IPS-20b (cell line): ENCODE measurements around the gene FUNDC1.
A peak's percentile ranks its signal among the peaks of the same experiment; 100 is the strongest.
"Not testable (repeated sequence)": the region's sequence is repeated elsewhere in the genome, so short reads cannot be mapped to it uniquely, and the experiment has no call there.

Experiments used
- H3K27ac ChIP-seq: one replicate; pipeline ENCODE4 v1.5.1; 2013; ENCODE audit warnings: low read length
- H3K27me3 ChIP-seq: 2 replicates; pipeline ENCODE4 v1.6.1; 2013; ENCODE audit warnings: mild to moderate bottlenecking, low read length, inconsistent platforms; ENCODE audit not compliant: insufficient read depth
- H3K36me3 ChIP-seq: 2 replicates; pipeline ENCODE4 v1.6.1; 2013; ENCODE audit warnings: low read depth, mild to moderate bottlenecking, inconsistent platforms, low read length, moderate library complexity; ENCODE audit not compliant: insufficient read depth
- H3K4me1 ChIP-seq: 2 replicates; pipeline ENCODE4 v1.6.1; 2013; ENCODE audit warnings: mild to moderate bottlenecking, control low read depth, inconsistent platforms, low read length, moderate library complexity; ENCODE audit not compliant: insufficient read depth
- H3K4me3 ChIP-seq: 2 replicates; pipeline ENCODE4 v1.5.1; 2013; ENCODE audit warnings: mild to moderate bottlenecking, low read length, inconsistent platforms
- H3K9ac ChIP-seq: 2 replicates; pipeline ENCODE4 v1.6.1; 2013; ENCODE audit warnings: low read depth, mild to moderate bottlenecking, inconsistent platforms, low read length, moderate library complexity
- H3K9me3 ChIP-seq: 2 replicates; pipeline ENCODE4 v1.6.1; 2013; ENCODE audit warnings: mild to moderate bottlenecking, low read depth, low read length, inconsistent platforms; ENCODE audit not compliant: insufficient read depth

The FUNDC1 gene, protein sequence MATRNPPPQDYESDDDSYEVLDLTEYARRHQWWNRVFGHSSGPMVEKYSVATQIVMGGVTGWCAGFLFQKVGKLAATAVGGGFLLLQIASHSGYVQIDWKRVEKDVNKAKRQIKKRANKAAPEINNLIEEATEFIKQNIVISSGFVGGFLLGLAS

DNA sequence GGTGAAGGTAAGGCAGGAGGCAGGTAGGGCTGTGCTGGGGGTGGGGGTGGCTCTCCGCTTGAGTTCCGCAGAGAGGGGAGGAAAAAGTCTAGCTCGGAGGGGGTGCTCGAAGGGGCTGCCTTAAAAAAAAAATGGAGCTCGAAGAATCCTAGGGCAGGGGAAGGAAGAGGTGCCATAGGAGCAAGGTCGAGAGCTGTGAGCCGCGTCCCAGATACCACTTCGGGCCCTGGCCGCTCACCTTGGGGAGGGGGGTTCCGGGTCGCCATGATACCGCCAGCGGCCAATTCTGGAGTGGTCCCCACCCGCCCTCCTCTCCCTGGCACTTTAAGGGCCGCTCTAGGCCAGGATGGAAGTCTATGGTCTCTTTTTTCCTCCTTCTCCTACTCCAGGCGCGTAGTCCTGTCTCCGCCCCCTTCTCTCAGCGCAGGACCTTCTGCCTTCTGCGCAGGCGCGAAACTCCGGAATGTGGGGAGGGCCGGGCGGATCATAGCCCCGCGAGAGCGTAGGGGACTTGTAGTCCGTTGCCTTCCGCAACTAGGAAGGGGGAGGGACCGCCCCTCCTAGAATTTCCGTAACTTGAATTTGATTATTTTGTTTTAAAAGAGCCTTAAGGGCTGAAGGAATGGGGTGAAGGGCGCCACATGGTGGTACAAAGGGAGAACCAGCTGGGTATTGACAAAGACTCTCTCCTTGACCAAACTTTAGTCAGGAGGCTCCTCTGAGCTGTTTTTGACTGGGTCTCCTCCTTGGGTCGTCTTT is at the start of gene FUNDC1:
Gene FUNDC1, minus strand, starts transcription at position 293 of the 759 bp plus-strand sequence. Its CDS starts 27 bp downstream, at position 266.
- H3K27ac ChIP-seq = peak within 1 kb of the TSS; percentile 81
- H3K27me3 ChIP-seq = no peaks in the 10 kb centered on the region
- peak within 1 kb of the TSS; percentile 84 for H3K4me3 ChIP-seq
- peaks cover 13% of the 10 kb centered on the region; the same call in 1 of the 2 replicates for H3K36me3 ChIP-seq
- peaks cover 3% of the 10 kb centered on the region for H3K4me1 ChIP-seq
- H3K9me3 ChIP-seq = no peaks in the 10 kb centered on the region
- peak within 1 kb of the TSS; percentile 94 for H3K9ac ChIP-seq

DNA sequence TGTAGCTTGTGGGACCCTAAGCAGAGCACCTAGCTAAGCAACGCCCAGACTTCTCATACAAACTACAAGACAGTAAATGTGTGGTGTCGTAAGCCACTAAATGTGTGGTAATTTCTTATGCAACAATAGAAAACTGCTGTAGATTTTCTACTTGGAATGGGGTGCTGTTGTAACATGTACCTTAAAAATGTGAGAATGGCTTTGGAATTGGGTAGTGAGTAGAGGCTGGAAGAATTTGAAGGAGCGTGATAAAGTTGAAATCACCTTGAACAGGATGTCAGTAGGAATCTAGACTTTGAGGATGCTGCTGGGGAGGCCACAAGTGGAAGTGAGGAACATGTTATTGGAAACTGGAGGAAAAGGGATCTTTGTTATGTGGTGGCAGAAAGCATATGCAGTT is 43.2 kb upstream of the FUNDC1 start:
- H3K36me3 ChIP-seq = no peaks in the 10 kb centered on the region
- no peak overlapping the region for H3K4me3 ChIP-seq
- H3K9ac ChIP-seq = no peak overlapping the region
- H3K4me1 ChIP-seq = no peaks in the 10 kb centered on the region
- no peaks in the 10 kb centered on the region for H3K9me3 ChIP-seq
- no peak overlapping the region for H3K27ac ChIP-seq
- no peaks in the 10 kb centered on the region for H3K27me3 ChIP-seq

DNA sequence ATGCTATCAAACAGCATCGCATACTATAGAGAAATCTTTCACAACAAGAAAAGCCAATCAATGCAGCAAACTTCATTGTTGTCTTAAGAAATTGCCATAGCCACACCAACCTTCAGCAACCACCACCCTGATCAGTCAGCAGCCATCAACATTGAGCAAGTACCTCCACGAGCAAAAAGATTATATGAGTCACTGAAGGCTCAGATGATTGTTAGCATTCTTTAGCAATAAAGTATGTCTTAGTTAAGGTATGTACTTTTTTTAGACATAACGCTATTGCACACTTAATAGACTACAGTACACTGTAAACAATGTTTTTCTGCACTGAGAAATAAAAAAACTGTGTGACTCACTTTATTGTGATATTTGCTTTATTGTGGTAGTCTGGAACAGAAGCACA is 37.8 kb upstream of the FUNDC1 start:
- H3K9ac ChIP-seq = no peak overlapping the region
- H3K9me3 ChIP-seq = no peaks in the 10 kb centered on the region
- no peaks in the 10 kb centered on the region for H3K36me3 ChIP-seq
- H3K4me1 ChIP-seq = no peaks in the 10 kb centered on the region
- H3K4me3 ChIP-seq = no peak overlapping the region
- H3K27me3 ChIP-seq = no peaks in the 10 kb centered on the region
- no peak overlapping the region for H3K27ac ChIP-seq

DNA sequence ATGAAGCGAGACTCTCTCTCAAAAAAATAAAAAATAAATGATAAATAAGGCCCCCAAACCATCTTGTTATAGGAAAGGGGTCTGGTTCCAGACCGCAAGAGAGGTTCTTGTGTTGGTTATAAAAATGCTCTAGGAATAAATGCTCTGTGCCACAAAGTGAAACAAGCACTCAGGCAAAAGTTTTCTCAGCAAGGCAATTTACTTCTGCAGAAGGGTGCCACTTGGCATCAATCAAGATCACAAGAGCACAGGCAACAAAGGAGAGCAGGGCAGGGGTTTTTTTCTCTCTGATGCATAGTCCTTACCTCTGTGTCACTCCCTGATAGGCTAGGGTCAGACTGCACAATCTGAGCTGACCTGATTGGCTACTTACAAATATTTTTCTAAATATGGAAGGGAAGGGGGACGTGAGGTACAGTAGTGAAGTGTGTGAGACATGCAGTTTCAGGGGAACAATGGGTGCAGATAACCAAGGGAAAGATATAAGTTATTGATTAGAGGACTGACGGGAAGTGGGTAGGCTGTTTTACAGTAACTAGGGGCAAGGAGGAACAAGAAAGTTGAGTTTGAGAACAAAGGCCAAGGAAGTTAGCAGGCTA is 29.8 kb upstream of the FUNDC1 start:
- H3K36me3 ChIP-seq = no peaks in the 10 kb centered on the region
- no peak overlapping the region for H3K4me3 ChIP-seq
- no peaks in the 10 kb centered on the region for H3K4me1 ChIP-seq
- H3K27ac ChIP-seq = no peak overlapping the region
- H3K9ac ChIP-seq = no peak overlapping the region
- H3K9me3 ChIP-seq = no peaks in the 10 kb centered on the region
- H3K27me3 ChIP-seq = no peaks in the 10 kb centered on the region

DNA sequence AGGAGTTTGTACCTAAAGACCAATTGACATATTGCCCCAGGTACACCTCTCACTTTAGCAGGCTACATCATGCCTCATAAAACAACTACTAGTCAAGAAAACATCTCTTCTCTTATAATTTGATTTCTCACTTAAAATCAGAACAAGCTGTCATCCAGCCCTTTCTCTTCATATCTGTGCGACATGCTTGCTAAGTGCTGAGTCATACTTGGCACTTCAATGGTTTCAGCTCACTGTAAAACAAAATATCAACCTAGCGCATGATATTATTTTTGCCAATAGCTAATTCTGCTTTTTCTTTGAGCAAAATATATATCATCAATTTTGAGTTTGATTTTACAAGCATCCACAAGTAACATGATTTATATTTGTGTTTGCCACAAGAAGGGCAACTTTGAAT is 27.9 kb upstream of the FUNDC1 start:
- no peaks in the 10 kb centered on the region for H3K27me3 ChIP-seq
- H3K4me3 ChIP-seq = no peak overlapping the region
- no peak overlapping the region for H3K9ac ChIP-seq
- H3K36me3 ChIP-seq = no peaks in the 10 kb centered on the region
- no peaks in the 10 kb centered on the region for H3K4me1 ChIP-seq
- H3K9me3 ChIP-seq = no peaks in the 10 kb centered on the region
- no peak overlapping the region for H3K27ac ChIP-seq

DNA sequence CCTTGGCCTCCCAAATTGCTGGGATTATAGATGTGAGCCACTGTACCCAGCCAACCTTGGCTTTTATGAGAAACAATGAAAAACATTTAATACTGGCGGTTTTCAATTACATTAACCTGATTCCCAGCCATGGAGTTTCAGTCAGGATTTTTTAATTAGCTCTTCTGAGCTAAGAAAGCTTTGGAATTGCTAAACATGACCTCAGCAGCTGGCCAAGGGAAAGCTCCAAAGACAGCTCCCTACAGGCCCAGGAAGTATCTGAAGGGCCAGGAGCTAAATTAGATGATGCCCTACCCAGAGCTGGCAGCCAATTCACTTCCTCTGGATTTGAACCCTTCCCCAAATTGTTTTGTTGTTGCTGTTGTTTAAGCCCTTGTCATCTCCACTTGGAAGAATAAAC is 26.5 kb upstream of the FUNDC1 start:
- Histone ChIP-seq H3K9ac (no peak overlapping the region), H3K27me3 (no peaks in the 10 kb centered on the region), H3K4me1 (no peaks in the 10 kb centered on the region), H3K4me3 (no peak overlapping the region), H3K27ac (no peak overlapping the region), H3K36me3 (no peaks in the 10 kb centered on the region), H3K9me3 (no peaks in the 10 kb centered on the region)

DNA sequence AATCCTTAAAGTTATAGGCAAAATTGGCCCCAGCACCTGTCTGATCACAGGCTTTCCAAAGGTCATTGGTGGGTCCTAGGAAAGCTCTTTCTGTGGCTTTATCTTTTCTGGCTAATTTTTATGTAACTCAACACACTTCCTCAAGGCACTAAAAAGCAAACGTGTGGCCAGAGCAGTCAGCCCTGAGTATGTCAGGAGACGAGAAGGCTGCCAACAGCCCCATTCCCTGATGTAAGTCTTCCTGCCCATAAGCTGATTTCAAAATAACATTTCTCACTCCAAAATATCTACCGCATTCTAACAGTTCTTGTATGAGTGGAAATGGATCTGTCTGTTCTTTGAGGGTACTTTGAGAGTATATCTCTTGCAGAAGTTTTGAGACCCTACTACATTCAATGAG is 25.5 kb upstream of the FUNDC1 start:
- no peak overlapping the region for H3K4me3 ChIP-seq
- no peak overlapping the region for H3K9ac ChIP-seq
- H3K27me3 ChIP-seq = no peaks in the 10 kb centered on the region
- no peaks in the 10 kb centered on the region for H3K36me3 ChIP-seq
- no peaks in the 10 kb centered on the region for H3K4me1 ChIP-seq
- H3K9me3 ChIP-seq = no peaks in the 10 kb centered on the region
- H3K27ac ChIP-seq = no peak overlapping the region

DNA sequence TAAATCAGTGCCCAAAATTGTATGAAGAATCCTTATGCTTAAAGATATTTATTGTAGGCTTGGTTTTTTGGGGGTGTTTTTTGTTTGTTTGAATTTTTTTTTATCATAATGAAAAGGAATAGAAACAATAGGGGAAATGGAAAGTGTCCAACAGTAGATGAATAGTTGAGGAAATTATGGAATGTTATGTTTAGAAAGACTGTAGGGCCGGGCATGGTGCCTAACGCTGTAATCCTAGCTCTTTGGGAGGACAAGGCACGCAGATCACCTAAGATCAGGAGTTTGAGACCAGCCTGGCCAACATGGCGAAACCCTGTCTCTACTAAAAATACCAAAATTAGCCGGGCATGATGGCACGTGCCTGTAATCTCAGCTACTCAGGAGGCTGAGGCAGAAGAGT is 19.2 kb upstream of the FUNDC1 start:
- H3K4me1 ChIP-seq, H3K9ac ChIP-seq, H3K27me3 ChIP-seq, H3K27ac ChIP-seq, H3K4me3 ChIP-seq, H3K9me3 ChIP-seq, H3K36me3 ChIP-seq: not testable (repeated sequence)

DNA sequence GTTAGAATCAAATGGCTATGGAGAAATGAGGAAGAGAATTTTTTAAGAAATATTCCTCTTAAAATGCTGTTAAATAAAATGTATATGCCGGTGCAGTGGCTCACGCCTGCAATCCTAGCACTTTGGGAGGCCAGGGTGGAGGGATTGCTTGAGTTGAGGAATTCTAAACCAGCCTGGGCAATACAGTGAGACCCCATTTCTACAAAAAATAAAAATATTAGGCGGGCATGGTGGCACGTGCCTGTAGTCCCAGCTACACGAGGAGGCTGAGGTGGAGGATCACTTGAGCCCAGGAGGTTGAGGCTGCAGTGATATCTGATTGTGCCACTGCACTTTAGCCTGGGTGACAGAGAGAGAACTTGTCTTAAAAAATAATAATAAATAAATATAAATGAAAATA is 7.9 kb upstream of the FUNDC1 start:
- Histone ChIP-seq H3K9ac (no peak overlapping the region), H3K27ac (no peak overlapping the region), H3K4me3 (no peak overlapping the region), H3K36me3 (no peaks in the 10 kb centered on the region), H3K4me1 (no peaks in the 10 kb centered on the region), H3K9me3 (no peaks in the 10 kb centered on the region; the same call in 1 of the 2 replicates), H3K27me3 (no peaks in the 10 kb centered on the region)

DNA sequence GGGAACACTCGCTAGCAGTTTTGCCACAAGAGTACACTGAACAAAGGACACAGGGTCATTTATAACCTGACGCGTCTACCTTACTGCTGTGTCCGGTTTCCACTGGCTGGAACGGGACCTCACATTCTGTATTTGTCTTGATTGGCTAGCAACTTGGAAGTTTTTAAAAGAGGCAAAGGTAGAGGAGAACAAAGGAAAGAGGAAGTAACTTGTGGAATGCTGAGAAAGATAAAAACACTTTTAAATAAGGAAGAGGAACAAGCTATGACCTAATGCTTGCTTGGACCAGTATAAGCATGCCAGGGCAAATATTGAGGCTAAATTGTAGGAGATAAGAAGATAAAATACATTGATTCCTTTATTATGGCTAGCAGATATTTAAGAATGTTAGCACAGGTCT is 2.8 kb upstream of the FUNDC1 start:
- H3K36me3 ChIP-seq, H3K9me3 ChIP-seq, H3K9ac ChIP-seq, H3K4me3 ChIP-seq, H3K4me1 ChIP-seq, H3K27ac ChIP-seq, H3K27me3 ChIP-seq: not testable (repeated sequence)

DNA sequence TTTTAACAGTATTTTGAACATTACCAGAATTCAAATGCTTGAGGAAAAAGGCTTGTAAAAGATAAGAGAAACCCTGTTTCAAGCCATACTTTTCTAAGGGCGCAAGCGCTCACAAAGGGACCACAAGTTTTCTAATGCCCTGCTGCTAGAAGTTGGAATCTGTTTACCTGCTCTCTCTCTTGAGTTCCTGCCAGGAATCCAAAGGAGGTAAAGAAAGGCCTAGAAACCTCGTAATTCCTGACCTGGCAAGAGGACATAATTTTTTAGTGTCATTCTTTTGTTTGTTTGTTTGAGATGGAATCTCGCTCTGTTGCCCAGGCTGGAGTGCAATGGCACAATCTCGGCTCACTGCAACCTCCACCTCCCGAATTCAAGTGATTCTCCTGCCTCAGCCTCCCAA is 1.4 kb upstream of the FUNDC1 start:
- H3K27me3 ChIP-seq = no peaks in the 10 kb centered on the region
- H3K4me1 ChIP-seq = peaks cover 3% of the 10 kb centered on the region
- H3K9ac ChIP-seq = no peak overlapping the region
- H3K27ac ChIP-seq = no peak overlapping the region
- H3K36me3 ChIP-seq = peaks cover 6% of the 10 kb centered on the region; the same call in 1 of the 2 replicates
- no peaks in the 10 kb centered on the region for H3K9me3 ChIP-seq
- H3K4me3 ChIP-seq = no peak overlapping the region

DNA sequence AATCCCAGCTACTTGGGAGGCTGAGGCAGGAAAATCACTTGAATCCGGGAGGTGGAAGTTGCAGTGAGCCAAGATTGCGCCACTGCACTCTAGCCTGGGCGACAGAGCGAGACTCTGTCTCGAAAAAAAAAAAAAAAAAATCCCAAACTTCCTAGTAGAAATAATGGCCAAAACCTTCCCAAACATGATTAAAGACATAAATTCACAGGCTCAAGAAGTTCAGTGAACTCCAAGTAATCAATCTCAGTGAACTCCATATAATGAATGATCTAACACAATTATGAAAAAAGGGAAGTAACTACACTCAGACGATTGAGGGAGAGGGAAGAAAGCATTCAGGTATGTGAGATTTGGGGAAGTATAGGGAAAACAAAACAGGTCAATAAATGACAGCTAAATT is 6.5 kb downstream of the FUNDC1 start:
- H3K27me3 ChIP-seq = no peaks in the 10 kb centered on the region
- no peak overlapping the region for H3K4me3 ChIP-seq
- peaks cover 32% of the 10 kb centered on the region for H3K36me3 ChIP-seq
- H3K27ac ChIP-seq = no peak overlapping the region
- H3K4me1 ChIP-seq = peaks cover 2% of the 10 kb centered on the region
- no peak overlapping the region for H3K9ac ChIP-seq
- H3K9me3 ChIP-seq = no peaks in the 10 kb centered on the region
